GM12874 (cell line): ENCODE results near the gene SCAF8.
A peak's percentile ranks its signal among the peaks of the same experiment; 100 is the strongest.

Experiments
- TF ChIP-seq, protein P1 (sequence below): IDR thresholded peaks from 2 replicates; pipeline ENCODE4 v1.5.1; 2011; ENCODE audit warnings: low read depth, mild to moderate bottlenecking, control low read depth, low read length, moderate library complexity; ENCODE audit not compliant: insufficient read depth

The SCAF8 gene

GRCh38 chr6:154792325-154792724 is 59.1 kb downstream of the SCAF8 start:
- TF ChIP-seq, protein P1, sequence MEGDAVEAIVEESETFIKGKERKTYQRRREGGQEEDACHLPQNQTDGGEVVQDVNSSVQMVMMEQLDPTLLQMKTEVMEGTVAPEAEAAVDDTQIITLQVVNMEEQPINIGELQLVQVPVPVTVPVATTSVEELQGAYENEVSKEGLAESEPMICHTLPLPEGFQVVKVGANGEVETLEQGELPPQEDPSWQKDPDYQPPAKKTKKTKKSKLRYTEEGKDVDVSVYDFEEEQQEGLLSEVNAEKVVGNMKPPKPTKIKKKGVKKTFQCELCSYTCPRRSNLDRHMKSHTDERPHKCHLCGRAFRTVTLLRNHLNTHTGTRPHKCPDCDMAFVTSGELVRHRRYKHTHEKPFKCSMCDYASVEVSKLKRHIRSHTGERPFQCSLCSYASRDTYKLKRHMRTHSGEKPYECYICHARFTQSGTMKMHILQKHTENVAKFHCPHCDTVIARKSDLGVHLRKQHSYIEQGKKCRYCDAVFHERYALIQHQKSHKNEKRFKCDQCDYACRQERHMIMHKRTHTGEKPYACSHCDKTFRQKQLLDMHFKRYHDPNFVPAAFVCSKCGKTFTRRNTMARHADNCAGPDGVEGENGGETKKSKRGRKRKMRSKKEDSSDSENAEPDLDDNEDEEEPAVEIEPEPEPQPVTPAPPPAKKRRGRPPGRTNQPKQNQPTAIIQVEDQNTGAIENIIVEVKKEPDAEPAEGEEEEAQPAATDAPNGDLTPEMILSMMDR, result no peak

DNA sequence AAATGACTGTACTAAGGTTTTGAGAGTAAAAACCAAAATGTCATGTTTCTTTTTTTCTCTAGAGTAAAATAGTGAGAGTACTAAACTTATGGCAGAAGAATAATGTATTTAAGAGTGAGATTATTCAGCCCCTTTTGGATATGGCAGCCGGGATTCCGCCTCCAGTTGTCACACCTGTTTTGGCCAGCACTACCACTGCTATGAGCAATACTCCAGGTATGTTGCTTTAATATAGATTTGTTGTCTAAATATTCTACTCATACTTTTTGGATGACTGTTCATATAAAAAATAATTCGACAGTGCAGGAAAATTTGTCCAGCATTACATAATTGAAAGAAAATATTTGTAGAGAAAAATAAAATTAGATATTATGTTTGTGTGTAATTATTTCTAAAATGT is 59.5 kb downstream of the SCAF8 start:
- TF ChIP-seq, protein P1, result no peak

- TF ChIP-seq, protein P1, result no peak
Measured at GRCh38 chr6:154796484-154796883, 63.3 kb downstream of the SCAF8 start.

DNA sequence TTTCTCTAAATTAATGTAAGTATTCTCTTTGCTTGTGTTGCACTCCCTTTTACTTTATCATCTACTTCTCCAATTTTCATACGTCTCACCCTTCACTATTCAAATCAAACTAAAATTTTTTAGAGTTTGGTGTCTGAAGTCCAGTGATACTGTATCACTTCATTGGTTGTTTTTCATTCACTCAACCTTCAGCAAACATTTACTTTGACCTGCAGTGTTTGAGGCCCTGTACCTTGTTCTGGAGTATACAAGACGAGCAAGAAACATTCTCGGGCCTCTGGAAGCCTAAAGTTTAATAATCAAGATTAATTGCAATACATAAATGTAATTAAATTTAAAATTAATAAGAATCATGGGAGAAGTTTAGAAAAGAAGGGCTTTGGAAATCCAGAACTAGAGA is 64.6 kb downstream of the SCAF8 start:
- TF ChIP-seq, protein P1, result no peak

DNA sequence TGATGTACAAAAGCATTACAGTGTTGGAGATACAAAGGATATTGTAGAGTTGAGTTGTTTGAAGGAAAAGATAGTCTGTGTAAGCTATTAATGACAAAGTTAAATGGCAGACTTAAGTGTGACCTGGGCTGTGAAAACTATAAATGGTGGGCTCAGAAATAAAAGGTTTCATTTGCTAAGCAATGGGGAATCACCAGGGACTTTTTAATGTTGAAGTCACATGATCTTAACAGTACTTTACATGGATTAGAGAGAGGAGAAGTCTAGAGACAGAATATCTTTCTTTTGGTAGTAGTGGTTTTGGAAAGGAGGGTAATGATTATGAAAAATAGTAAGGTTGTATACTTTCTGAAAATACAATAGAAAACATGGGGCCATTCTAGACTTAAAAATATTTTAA is 67.1 kb downstream of the SCAF8 start:
- TF ChIP-seq, protein P1, result no peak

DNA sequence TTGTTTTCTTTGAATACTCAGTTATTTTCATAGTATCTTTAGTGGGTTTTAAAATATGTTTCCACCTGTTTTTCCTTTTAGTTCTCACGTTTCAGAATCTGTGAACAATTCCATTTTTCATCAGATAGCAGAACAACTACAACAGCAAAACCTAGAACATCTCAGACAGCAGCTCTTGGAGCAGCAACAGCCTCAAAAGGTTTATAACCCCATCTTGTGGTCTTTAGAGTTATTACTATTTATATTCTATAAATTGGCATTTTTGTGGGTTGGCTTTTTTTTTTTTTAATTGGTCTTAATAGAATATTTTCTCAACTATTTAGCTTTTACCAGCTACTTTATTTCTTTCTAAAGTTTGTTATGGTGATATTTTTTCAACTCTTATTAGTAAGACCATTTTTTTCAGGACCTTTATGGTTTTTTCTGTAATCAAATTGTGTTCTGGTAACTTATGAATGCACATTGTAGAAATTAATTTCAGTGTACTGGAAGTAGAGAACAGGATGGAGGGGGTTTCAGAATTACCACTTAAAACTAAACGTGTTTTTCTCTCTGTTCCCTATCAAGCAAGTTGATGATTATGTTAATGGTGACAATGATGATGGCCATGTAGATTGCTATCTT is 72.2 kb downstream of the SCAF8 start:
- TF ChIP-seq, protein P1, result peak; percentile 9; the same call in 1 of the 2 replicates

- TF ChIP-seq, protein P1, result no peak
Measured at GRCh38 chr6:154806804-154807203, 73.6 kb downstream of the SCAF8 start.
